NCI-H146 (cell line): Measurements from ENCODE around the gene TMSB10.
"Not testable (repeated sequence)": the region's sequence is repeated elsewhere in the genome, so short reads cannot be mapped to it uniquely, and the experiment has no call there.

ENCODE experiments used
- DNase-seq: peaks from one replicate; lab custom pipeline; 2025; lab: John Stamatoyannopoulos, UW

TMSB10 gene

GRCh38 chr2:84904717-84905174, 710 bp upstream of the TMSB10 start:
- peak; percentile 72 for DNase-seq

- DNase-seq: peak; percentile 54
Observed at GRCh38 chr2:84906108-84906899, 848 bp downstream of the TMSB10 start.

GRCh38 chr2:84906900-84907714, 1.7 kb downstream of the TMSB10 start:
- peak; percentile 43 for DNase-seq

- DNase-seq: no peak
Observed at GRCh38 chr2:84908948-84909713, 3.7 kb downstream of the TMSB10 start.

- DNase-seq: no peak
Observed at GRCh38 chr2:84911135-84911678, 5.8 kb downstream of the TMSB10 start.

- DNase-seq: no peak
Observed at GRCh38 chr2:84912984-84913383, 7.5 kb downstream of the TMSB10 start.

GRCh38 chr2:84914334-84914733, 8.9 kb downstream of the TMSB10 start:
- DNase-seq: no peak

GRCh38 chr2:84915675-84916074, 10.2 kb downstream of the TMSB10 start:
- not testable (repeated sequence) for DNase-seq

GRCh38 chr2:84917821-84918220, 12.4 kb downstream of the TMSB10 start:
- not testable (repeated sequence) for DNase-seq

GRCh38 chr2:84918430-84918829, 13.0 kb downstream of the TMSB10 start:
- DNase-seq: no peak

- DNase-seq: peak; percentile 23
Observed at GRCh38 chr2:84919885-84920580, 14.6 kb downstream of the TMSB10 start.

GRCh38 chr2:84923009-84923408, 17.6 kb downstream of the TMSB10 start:
- no peak for DNase-seq

GRCh38 chr2:84924173-84925106, 19.0 kb downstream of the TMSB10 start:
- no peak for DNase-seq

- DNase-seq: no peak
Observed at GRCh38 chr2:84925336-84925723, 19.9 kb downstream of the TMSB10 start.

- DNase-seq: peak; percentile 96
Observed at GRCh38 chr2:84925724-84926376, 20.4 kb downstream of the TMSB10 start.

GRCh38 chr2:84927275-84927627, 21.8 kb downstream of the TMSB10 start:
- no peak for DNase-seq

- no peak for DNase-seq
Observed at GRCh38 chr2:84931384-84931821, 25.9 kb downstream of the TMSB10 start.

GRCh38 chr2:84938194-84938879, 32.9 kb downstream of the TMSB10 start:
- DNase-seq: no peak

- no peak for DNase-seq
Observed at GRCh38 chr2:84939426-84940087, 34.1 kb downstream of the TMSB10 start.
